Ovary (tissue), 3 donors: ENCODE results near the gene LRRC59.

Experiments
- CTCF ChIP-seq, 3 donors: fragments of 450-650 bp in 2 of 3; fragments of 200-600 bp in 1 of 3; IDR thresholded peaks; one replicate each; pipeline versions ENCODE4 v1.5.1 to v1.8.0; 2016 to 2022; ENCODE audit warnings: antibody characterized with exemption in 3 of 3, mild to moderate bottlenecking in 1 of 3
- EP300 ChIP-seq: sonication (generic); formaldehyde crosslinking; IDR thresholded peaks from one replicate; pipeline ENCODE4 v1.6.1; 2017; ENCODE audit warnings: antibody characterized with exemption
- POLR2A ChIP-seq: fragments of 450-650 bp; IDR thresholded peaks from one replicate; pipeline ENCODE4 v1.6.1; 2017; ENCODE audit warnings: antibody characterized with exemption, mild to moderate bottlenecking, moderate library complexity
- donor health status: DM: no; HTN: no; CAD: no.

GRCh38 chr17:50370052-50370451 is 27.3 kb downstream of the LRRC59 start:
- TF ChIP-seq POLR2A, result no peak
- no peak for TF ChIP-seq CTCF (IDR thresholded peaks at IDR 0.05)
- no peak for TF ChIP-seq EP300
